Fibroblast of lung (primary cell): ENCODE data around the gene PEF1. TPM values are rescaled to one million over a fixed set of nuclear protein-coding genes. Genes with fewer than 3 reads are reported as not detected.

Experiments used
- DNase-seq, 2 donors: peaks; one replicate each; pipeline versions ENCODE4 v3.0.0 to v3.0.0-alpha.2; 2010; ENCODE audit warnings: low read depth in 2 of 2
- H2AFZ ChIP-seq: 2 replicates; pipeline ENCODE4 v1.5.1; 2012; ENCODE audit warnings: low read length, control low read depth, inconsistent platforms
- H3K27ac ChIP-seq: 2 replicates; pipeline ENCODE4 v1.5.1; 2011; ENCODE audit warnings: low read length, control low read depth; ENCODE audit not compliant: insufficient read depth
- H3K27me3 ChIP-seq: 2 replicates; pipeline ENCODE4 v1.5.1; 2011; ENCODE audit warnings: mild to moderate bottlenecking, low read length; ENCODE audit not compliant: control insufficient read depth, insufficient read depth
- H3K36me3 ChIP-seq: 2 replicates; pipeline ENCODE4 v1.5.1; 2011; ENCODE audit warnings: low read length; ENCODE audit not compliant: control insufficient read depth, insufficient read depth
- H3K4me1 ChIP-seq: 2 replicates; pipeline ENCODE4 v1.5.1; 2011; ENCODE audit warnings: low read length; ENCODE audit not compliant: control insufficient read depth, insufficient read depth; ENCODE audit errors: extremely low read depth
- H3K4me2 ChIP-seq: 2 replicates; pipeline ENCODE4 v1.5.1; 2011; ENCODE audit warnings: low read length, control low read depth; ENCODE audit not compliant: insufficient read depth; ENCODE audit errors: extremely low read depth
- H3K4me3 ChIP-seq, 4 experiments: fragments of 200-600 bp in 1 of 4; sonication (generic) in 1 of 4; replicated peaks in 1 of 4; 2 replicates each; pipeline ENCODE4 v1.5.1; 2011 to 2016; ENCODE audit warnings: low read length in 4 of 4, low read depth in 3 of 4, mild to moderate bottlenecking in 3 of 4, control low read depth in 2 of 4, inconsistent platforms in 1 of 4, mixed read lengths in 1 of 4; ENCODE audit not compliant: insufficient read depth in 1 of 4; ENCODE audit errors: control extremely low read depth in 1 of 4
- H3K79me2 ChIP-seq: 2 replicates; pipeline ENCODE4 v1.5.1; 2012; ENCODE audit warnings: mild to moderate bottlenecking, low read length, inconsistent platforms; ENCODE audit not compliant: control insufficient read depth, insufficient read depth
- H3K9ac ChIP-seq: 2 replicates; pipeline ENCODE4 v1.5.1; 2011; ENCODE audit warnings: mild to moderate bottlenecking, low read length, control low read depth; ENCODE audit not compliant: insufficient read depth
- H3K9me3 ChIP-seq: 2 replicates; pipeline ENCODE4 v1.5.1; 2012; ENCODE audit warnings: low read depth, low read length; ENCODE audit not compliant: control insufficient read depth, insufficient read depth
- H4K20me1 ChIP-seq: 2 replicates; pipeline ENCODE4 v1.5.1; 2011; ENCODE audit warnings: low read length; ENCODE audit not compliant: control insufficient read depth, insufficient read depth; ENCODE audit errors: extremely low read depth
- EZH2 ChIP-seq: IDR thresholded peaks from 2 replicates; pipeline ENCODE4 v1.5.1; 2012; ENCODE audit warnings: low read length, control low read depth, mild to moderate bottlenecking; ENCODE audit errors: missing control alignments
- polyA plus RNA-seq, 2 donors: library from polyadenylated mRNA; depleted of rRNA in 1 of 2; stranded (reverse) in 1 of 2; unstranded in 1 of 2; fragments of >200 nt; gene quantifications; 2 replicates each; pipeline ENCODE4 v1.2.1, GENCODE V29; 2011 to 2012; ENCODE audit warnings: missing spikeins in 1 of 2
- total RNA-seq: library from RNA; depleted of rRNA; stranded (reverse); fragments of >200 nt; gene quantifications from 2 replicates; pipeline ENCODE4 v1.2.1, GENCODE V29; 2014
- TF ChIP-seq, protein P1 (sequence below), 2 donors: IDR thresholded peaks in 1 of 2; conservative IDR thresholded peaks in 1 of 2; 1 replicate in 1 of 2; 2 replicates in 1 of 2; pipeline ENCODE4 v1.5.1; 2011 to 2012; ENCODE audit warnings: low read length in 2 of 2, control low read depth in 1 of 2, inconsistent platforms in 1 of 2, low read depth in 1 of 2, mild to moderate bottlenecking in 1 of 2

The PEF1 gene
- total and polyA plus RNA-seq, 2 donors (not counting 1 experiment from before 2014, with no cell fraction given) = 72.9 to 78.1 TPM

DNA sequence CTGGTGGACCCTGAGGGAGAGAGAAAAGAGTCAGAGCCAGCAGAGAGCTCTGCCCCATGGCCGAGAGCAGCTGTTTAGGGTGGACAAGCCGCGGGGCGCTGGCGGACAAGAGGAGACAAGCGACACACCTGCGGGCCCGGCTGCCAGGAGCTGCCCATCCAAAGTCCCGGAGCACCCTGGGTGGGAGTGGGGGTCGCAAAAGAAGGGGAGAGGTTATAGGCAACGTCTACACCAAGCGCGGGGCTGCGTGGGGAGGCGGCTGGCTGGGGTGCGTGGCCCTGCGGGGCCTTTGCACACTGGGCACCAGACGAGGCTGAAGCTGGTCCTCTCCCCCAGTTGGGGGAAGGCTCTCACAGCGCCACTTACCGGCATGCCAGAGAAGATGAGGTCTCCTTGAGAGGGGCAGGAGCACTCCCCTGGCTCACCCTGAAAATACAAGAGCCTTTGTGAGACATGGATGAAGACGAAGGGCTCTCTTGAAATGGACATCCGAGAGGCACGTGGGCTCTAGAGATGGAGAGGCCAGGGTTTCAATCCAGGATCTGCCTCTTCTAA lies 35.1 kb upstream of the PEF1 start:
- Histone ChIP-seq H3K4me3 (no peak overlapping the region), H3K4me2 (no peak overlapping the region), H4K20me1 (no peaks in the 10 kb centered on the region), H3K9me3 (no peaks in the 10 kb centered on the region), H3K9ac (no peak overlapping the region), H3K36me3 (peaks cover 27% of the 10 kb centered on the region), H3K27me3 (no peaks in the 10 kb centered on the region), H3K27ac (no peak overlapping the region), H3K79me2 (no peaks in the 10 kb centered on the region), H3K4me1 (no peaks in the 10 kb centered on the region), H2AFZ (no peak overlapping the region)
- DNase-seq = no peak
- TF ChIP-seq, protein P1, sequence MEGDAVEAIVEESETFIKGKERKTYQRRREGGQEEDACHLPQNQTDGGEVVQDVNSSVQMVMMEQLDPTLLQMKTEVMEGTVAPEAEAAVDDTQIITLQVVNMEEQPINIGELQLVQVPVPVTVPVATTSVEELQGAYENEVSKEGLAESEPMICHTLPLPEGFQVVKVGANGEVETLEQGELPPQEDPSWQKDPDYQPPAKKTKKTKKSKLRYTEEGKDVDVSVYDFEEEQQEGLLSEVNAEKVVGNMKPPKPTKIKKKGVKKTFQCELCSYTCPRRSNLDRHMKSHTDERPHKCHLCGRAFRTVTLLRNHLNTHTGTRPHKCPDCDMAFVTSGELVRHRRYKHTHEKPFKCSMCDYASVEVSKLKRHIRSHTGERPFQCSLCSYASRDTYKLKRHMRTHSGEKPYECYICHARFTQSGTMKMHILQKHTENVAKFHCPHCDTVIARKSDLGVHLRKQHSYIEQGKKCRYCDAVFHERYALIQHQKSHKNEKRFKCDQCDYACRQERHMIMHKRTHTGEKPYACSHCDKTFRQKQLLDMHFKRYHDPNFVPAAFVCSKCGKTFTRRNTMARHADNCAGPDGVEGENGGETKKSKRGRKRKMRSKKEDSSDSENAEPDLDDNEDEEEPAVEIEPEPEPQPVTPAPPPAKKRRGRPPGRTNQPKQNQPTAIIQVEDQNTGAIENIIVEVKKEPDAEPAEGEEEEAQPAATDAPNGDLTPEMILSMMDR (conservative IDR thresholded peaks at IDR 0.05 in 1 of 2, IDR thresholded peaks at IDR 0.05 in 1 of 2; ENCODE audit: low read depth in 1 of 2, low read length in 2 of 2) = no peak
- TF ChIP-seq EZH2 = no peak

DNA sequence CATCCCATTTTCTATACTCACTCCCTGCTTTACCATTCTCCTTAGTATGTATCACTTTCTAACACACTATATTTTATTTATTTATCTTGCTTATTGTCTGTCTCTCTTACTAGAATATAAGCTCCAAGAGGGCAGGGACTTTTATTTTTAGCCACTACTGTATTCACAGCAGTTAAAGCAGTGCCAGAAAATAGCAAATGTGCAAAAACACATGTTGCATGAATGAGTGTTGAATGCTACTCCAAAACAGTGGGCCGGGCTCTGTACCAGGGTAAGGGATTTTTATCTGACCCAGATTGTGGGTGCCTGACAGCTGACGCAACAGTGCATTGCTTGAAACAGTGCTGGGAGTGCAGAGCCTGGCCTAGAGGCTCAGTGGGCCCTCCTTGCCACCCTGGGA lies 34.4 kb upstream of the PEF1 start:
- no peaks in the 10 kb centered on the region for H3K79me2 ChIP-seq
- peaks cover 30% of the 10 kb centered on the region for H3K36me3 ChIP-seq
- DNase-seq = no peak
- no peaks in the 10 kb centered on the region for H4K20me1 ChIP-seq
- no peak overlapping the region for H2AFZ ChIP-seq
- H3K27me3 ChIP-seq = no peaks in the 10 kb centered on the region
- H3K4me2 ChIP-seq = no peak overlapping the region
- H3K9ac ChIP-seq = no peak overlapping the region
- no peaks in the 10 kb centered on the region for H3K9me3 ChIP-seq
- no peak overlapping the region for H3K4me3 ChIP-seq
- H3K27ac ChIP-seq = no peak overlapping the region
- no peaks in the 10 kb centered on the region for H3K4me1 ChIP-seq
- TF ChIP-seq, protein P1 (conservative IDR thresholded peaks at IDR 0.05 in 1 of 2, IDR thresholded peaks at IDR 0.05 in 1 of 2; ENCODE audit: low read depth in 1 of 2, low read length in 2 of 2) = no peak
- no peak for TF ChIP-seq EZH2

- no peaks in the 10 kb centered on the region for H3K4me1 ChIP-seq
- DNase-seq = no peak
- TF ChIP-seq, protein P1 (conservative IDR thresholded peaks at IDR 0.05 in 1 of 2, IDR thresholded peaks at IDR 0.05 in 1 of 2; ENCODE audit: low read depth in 1 of 2, low read length in 2 of 2) = no peak
- TF ChIP-seq EZH2 = no peak
- no peaks in the 10 kb centered on the region for H3K9me3 ChIP-seq
- no peaks in the 10 kb centered on the region for H3K27me3 ChIP-seq
- no peak overlapping the region for H3K4me2 ChIP-seq
- H3K4me3 ChIP-seq = no peak overlapping the region
- no peaks in the 10 kb centered on the region for H3K79me2 ChIP-seq
- H4K20me1 ChIP-seq = no peaks in the 10 kb centered on the region
- no peak overlapping the region for H2AFZ ChIP-seq
- peaks cover 28% of the 10 kb centered on the region for H3K36me3 ChIP-seq
- no peak overlapping the region for H3K9ac ChIP-seq
- no peak overlapping the region for H3K27ac ChIP-seq
These were observed 34.0 kb upstream of the PEF1 start for GRCh38 chr1:31678681-31679080.
